Stimulated activated naive CD8-positive, alpha-beta T cell treated with anti-CD3 and anti-CD28 coated beads, Interleukin-15, Interleukin-2, amounts not matched to agents 100 U/mL and 50 U/mL, for 24 hours (primary cell): ENCODE measurements around the gene TM7SF2.
"Not testable (repeated sequence)": the region's sequence is repeated elsewhere in the genome, so short reads cannot be mapped to it uniquely, and the experiment has no call there.

Experiments used
- ATAC-seq: fragments of 150-1000 bp; cut with Tn5 transposase; one replicate; pipeline ENCODE4 v1.10.0; 2021
- DNase-seq: peaks from one replicate; pipeline ENCODE4 v3.0.0; 2021

TM7SF2 gene

GRCh38 chr11:65114538-65115171 is 3.0 kb downstream of the TM7SF2 start:
- DNase-seq (no peak), ATAC-seq (no peak)

GRCh38 chr11:65115361-65116082 is 3.9 kb downstream of the TM7SF2 start:
- DNase-seq = peak; percentile 26
- ATAC-seq = no peak

- DNase-seq (peak; percentile 67), ATAC-seq (peak; percentile 14)
These were observed 4.9 kb downstream of the TM7SF2 start for GRCh38 chr11:65116370-65117205.

GRCh38 chr11:65117206-65118096 is 5.8 kb downstream of the TM7SF2 start, which contains the start of gene ZNHIT2:
Gene ZNHIT2 (minus strand): TSS chr11:65117701. CDS start chr11:65117653, 48 bp downstream.
- ATAC-seq (peak; percentile 65), DNase-seq (peak; percentile 100)

DNA sequence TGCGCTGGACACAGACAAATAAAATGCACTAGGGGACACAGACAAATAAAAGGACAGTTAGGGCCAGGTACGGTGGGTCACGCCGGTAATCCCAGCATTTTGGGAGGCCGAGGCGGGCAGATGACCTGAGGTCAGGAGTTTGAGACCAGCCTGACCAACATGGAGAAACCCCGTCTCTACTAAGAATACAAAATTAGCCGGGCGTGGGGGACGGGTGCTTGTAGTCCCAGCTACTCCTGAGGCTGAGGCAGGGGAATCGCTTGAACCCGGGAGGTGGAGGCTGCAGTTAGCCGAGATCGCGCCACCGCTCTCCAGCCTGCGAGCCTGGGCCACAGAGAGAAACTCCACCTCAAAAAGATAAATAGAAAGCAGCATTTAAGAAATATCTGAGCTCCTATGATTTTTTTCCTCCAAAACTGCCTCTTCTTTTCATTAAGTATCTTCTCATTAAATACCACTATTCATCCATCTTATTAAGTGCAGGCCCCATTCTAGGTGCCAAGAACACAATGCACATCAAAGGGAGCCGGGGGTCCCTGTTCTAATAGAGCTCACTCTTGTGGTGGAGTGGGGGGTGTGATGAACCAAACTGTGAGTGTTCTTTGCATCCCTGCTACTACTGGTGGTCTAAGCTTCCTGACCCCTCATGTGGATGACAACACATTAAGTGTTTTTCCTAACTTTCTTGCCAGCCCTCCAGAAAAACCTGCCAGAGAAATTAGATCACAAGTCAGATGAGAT is 6.6 kb downstream of the TM7SF2 start:
- DNase-seq (no peak), ATAC-seq (no peak)

- not testable (repeated sequence) for DNase-seq, ATAC-seq
These were observed 7.4 kb downstream of the TM7SF2 start for GRCh38 chr11:65118891-65119669.

DNA sequence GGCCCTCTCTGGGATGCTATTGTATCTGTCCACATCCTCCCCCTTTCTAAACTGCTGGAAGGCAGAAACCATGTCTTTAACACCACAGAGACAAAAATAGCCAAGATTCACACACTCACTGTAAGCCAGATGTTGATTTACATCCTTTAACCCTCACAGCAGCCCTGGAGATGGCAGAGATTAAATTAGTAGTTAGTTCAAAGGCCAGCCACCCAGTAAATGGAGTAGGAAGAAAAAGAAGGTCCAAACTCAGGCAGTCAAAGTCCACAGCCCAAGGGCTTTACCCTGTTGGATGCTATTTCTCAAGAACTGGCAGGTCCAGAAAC is 8.0 kb downstream of the TM7SF2 start:
- no peak for ATAC-seq
- DNase-seq = no peak

- DNase-seq = no peak
These were observed 9.2 kb downstream of the TM7SF2 start for GRCh38 chr11:65120831-65121230.

DNA sequence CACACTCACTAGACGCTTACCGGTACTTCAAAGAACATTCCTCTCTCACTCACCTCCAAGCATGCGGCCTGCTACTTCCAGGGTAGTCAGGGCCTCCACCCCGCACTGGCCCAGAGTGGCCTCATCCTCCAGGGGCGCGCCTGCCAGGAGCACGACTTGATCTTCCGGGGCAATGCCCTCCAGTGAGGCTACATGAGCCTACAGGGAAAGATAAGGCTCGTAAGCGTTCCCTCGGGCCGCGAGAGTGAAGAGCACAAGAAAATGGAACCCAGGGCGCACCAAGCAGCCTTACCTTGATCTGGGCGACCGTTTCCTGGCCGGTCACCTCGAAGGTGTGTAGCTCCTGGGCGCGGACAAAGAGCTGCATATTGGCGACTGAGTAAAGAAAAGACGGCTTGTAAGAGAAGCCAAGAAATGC is 9.8 kb downstream of the TM7SF2 start:
- ATAC-seq = no peak
- peak; percentile 41 for DNase-seq

More at GRCh38 chr11:65120831-65121230, 9.2 kb downstream of the TM7SF2 start:
- no peak for ATAC-seq

DNA sequence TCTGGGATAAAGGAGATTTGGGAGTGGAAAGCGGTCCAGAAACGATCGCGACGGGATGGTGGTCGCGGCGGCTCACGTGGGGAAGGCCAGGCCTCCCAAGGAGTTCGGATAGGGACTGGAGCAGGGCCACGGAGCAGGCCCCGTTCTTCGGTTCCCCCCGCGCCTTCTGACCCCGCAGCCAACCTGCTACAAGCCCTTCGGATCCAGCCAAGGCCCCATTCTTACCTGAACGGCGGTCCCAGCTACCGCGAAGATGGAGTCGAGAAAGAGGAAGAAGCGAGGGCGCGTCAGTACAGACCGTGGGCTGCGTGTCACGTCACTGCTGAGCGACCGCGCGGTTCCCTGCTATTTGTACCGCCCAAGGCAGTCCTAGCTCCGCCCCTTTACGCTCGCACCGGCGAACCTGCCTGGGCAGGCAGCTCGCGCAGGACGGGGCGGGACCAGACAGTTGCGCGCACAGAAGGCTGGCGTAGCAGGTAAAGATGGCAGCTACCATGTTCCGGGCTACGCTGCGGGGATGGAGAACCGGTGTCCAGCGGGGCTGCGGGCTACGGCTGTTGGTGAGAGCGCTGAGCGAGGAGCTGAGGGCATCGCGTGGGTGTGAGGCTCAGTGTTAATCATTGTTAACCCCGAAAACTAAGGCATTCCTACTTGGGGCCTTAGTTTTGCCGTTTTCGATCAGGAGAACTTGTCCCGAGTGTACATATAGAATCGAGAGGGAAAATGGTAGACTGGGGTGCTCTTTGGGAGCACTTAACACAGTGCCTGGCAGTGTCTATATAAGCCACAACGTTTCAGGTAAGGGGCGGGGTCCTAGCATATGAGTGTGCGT is 10.4 kb downstream of the TM7SF2 start, which contains the start of the genes FAU and MRPL49:
Gene FAU (minus strand): TSS at position 270 of the 832 bp plus-strand sequence. CDS start 321 bp downstream, outside the sequence.
Gene MRPL49 (plus strand): TSS at position 457 of the 832 bp plus-strand sequence. CDS start 26 bp downstream, at position 483.
- DNase-seq (peak; percentile 99), ATAC-seq (peak; percentile 90)

GRCh38 chr11:65124480-65125196 is 13.0 kb downstream of the TM7SF2 start:
- DNase-seq = no peak
- ATAC-seq = no peak

DNA sequence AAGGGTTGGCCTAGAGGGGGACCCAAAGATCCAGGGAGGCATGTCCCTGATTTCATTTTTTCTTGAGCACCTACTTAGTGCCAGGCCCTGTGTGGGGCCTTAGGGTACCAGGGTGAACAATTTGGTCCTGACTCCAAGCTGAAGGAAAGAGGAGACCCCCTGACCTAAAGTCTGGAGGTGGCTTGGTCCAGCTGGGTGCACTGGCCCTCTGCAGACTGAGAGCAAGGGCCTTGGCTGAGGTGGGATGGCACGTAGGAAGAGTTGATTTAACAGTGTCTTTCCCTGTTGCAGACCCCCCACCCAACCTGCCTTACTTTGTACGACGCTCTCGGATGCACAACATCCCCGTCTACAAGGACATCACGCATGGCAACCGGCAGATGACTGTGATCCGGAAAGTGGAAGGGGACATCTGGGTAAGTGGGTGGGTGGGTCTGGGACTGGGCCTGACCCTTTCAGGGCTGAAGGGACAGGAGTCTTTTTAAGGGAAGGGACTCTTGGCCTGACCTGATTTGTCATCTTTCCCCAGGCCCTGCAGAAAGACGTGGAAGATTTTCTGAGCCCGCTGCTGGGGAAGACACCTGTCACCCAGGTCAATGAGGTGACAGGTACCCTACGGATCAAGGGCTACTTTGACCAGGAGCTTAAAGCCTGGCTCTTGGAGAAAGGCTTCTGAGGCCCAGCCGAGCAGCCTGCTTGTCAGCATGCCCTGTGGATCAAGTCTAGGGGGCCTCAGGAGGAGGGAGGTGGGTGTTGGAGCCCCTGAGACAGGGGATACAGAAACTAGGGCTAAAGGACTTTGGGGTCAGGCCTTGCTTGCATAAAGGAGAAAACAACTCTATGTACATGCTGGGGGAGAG is 13.8 kb downstream of the TM7SF2 start:
- ATAC-seq (no peak), DNase-seq (no peak)

GRCh38 chr11:65126624-65127274 is 15.1 kb downstream of the TM7SF2 start:
- no peak for DNase-seq
- ATAC-seq = no peak

DNA sequence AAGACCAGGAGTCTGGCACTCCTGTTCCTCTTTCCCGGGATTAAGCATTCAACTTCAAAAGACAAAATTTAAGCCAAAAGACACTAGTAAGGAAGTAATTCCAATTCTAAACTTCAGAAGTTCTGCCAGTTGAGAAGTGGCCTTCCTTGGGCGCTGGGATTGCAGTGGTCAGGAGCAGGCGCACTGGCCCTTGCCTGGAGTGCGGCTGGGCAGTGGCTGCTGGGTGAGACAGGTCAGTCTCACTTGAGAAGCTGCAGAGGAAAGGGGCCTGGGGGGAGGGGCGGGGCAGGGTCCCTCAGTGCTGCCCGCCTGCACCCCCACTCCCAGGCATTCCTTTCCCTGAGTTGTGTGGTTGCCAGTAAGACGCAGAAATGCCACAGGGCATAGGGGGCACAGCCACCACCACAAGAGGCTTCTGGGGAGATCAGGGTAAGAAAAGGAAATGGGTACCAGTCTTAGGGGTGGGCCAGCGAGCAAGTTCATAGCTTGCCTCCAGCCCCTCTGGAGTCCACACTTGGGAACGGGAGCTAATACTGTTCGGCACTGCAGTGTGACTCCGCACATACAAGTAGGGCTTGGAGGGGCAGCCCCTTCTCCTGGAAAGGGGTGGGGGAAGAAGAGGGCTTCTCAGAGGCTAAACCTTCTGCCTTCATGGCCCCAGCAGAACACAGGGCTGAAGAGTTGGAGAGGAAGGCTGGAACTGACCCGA is 16.0 kb downstream of the TM7SF2 start:
- no peak for ATAC-seq
- DNase-seq = no peak

- DNase-seq (no peak), ATAC-seq (no peak)
These were observed 16.8 kb downstream of the TM7SF2 start for GRCh38 chr11:65128182-65129145.
